Measurements from ENCODE around the gene TMEM132C. TPM values are rescaled to one million over a fixed set of nuclear protein-coding genes. Genes with fewer than 3 reads are reported as not detected.

The TMEM132C gene
- total and polyA plus RNA-seq, 2 of the 4 experiments (the other 2 are of a cell fraction): not detected

DNA sequence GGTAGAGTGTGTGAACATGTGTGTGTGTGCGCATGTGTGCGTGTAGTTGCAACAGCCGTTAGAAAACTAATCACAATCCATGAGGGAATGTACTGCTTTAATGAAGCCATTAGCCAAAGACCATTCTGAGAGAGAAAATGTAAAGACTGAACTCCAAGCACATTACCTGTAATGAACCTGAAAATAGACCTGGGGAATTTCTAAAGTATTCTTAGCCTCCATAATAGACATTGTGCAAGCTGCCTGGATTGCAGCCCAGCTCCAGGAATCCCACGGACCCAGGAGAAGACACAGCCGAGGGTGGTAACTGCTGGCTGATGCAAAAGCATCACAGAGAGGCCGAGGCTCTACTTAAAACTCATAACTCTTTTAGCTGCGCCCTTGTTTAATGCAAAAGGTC, 400.2 kb downstream of the TMEM132C start:
- H4K20me1 ChIP-seq (ENCODE audit: insufficient read depth, low read length): no peaks in the 10 kb centered on the region; the same call in 1 of the 2 replicates
- no CpG with 5 or more reads among the region's 7 CpGs for WGBS, 2 experiments (ENCODE audit: extremely low coverage in 2 of 2, insufficient read length in 1 of 2)
- no peak overlapping the region for H4K91ac ChIP-seq (ENCODE audit: insufficient read depth, low read depth, low read length)
- H3K14ac ChIP-seq (replicated peaks; ENCODE audit: low read depth, low read length): no peak overlapping the region
- BruUV-seq (replicated peaks): no TSS peak
- no peak overlapping the region for H3K4me2 ChIP-seq (ENCODE audit: low read depth, low read length)
- dilution Hi-C loops (cut with HindIII; ENCODE audit: low sequenced_read_pairs, unreplicated experiment) (no loop called here), in situ Hi-C loops (cut with MboI; ENCODE audit: low sequenced_read_pairs) (no loop called here), intact Hi-C loops (cut with micrococcal nuclease) (no loop called here)
- H3K4ac ChIP-seq (ENCODE audit: low read depth, low read length): no peak overlapping the region
- CTCF ChIA-PET: no interaction called here
- H3K56ac ChIP-seq (ENCODE audit: extremely low read depth, insufficient read depth, low read length): no peak overlapping the region
- no peak overlapping the region for H2BK20ac ChIP-seq (ENCODE audit: low read depth, low read length)
- no peak overlapping the region for H2AFZ ChIP-seq (replicated peaks; ENCODE audit: low read length, poor library complexity)
- TF ChIP-seq POLR2A (IDR thresholded peaks at IDR 0.05; ENCODE audit: low read depth, low read length) (no peak), CEBPB (IDR thresholded peaks at IDR 0.05; ENCODE audit: low read depth, low read length) (no peak), CHD1 (IDR thresholded peaks at IDR 0.05; ENCODE audit: low read depth, low read length) (no peak), RFX5 (IDR thresholded peaks at IDR 0.05; ENCODE audit: low read depth, low read length) (no peak), BHLHE40 (IDR thresholded peaks at IDR 0.05; ENCODE audit: low read depth, low read length) (no peak), MAZ (IDR thresholded peaks at IDR 0.05; ENCODE audit: borderline replicate concordance, low read depth, low read length) (no peak), SMC3 (IDR thresholded peaks at IDR 0.05; ENCODE audit: low read depth, low read length) (no peak), MAFK (IDR thresholded peaks at IDR 0.05; ENCODE audit: low read depth, low read length) (no peak), FOS (IDR thresholded peaks at IDR 0.05; ENCODE audit: low read depth, low read length) (no peak), RAD21 (IDR thresholded peaks at IDR 0.05; ENCODE audit: low read length) (no peak)
- TF ChIP-seq, protein P1, sequence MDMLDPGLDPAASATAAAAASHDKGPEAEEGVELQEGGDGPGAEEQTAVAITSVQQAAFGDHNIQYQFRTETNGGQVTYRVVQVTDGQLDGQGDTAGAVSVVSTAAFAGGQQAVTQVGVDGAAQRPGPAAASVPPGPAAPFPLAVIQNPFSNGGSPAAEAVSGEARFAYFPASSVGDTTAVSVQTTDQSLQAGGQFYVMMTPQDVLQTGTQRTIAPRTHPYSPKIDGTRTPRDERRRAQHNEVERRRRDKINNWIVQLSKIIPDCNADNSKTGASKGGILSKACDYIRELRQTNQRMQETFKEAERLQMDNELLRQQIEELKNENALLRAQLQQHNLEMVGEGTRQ (IDR thresholded peaks at IDR 0.05; ENCODE audit: low read depth, low read length): no peak
- H2AK9ac ChIP-seq (replicated peaks; ENCODE audit: low read depth, low read length, poor library complexity): no peak overlapping the region
- no peaks in the 10 kb centered on the region for H3K27me3 ChIP-seq (ENCODE audit: control insufficient read depth, insufficient read depth, low read length)
- DNase-seq (no peak), ATAC-seq (ENCODE audit: low read depth) (no peak)
- no peak overlapping the region for H2BK5ac ChIP-seq (ENCODE audit: low read depth, low read length, poor library complexity, severe bottlenecking)
- H4K8ac ChIP-seq (ENCODE audit: low read depth in 2 of 2, low read length in 2 of 2): no peak overlapping the region
- H3K9ac ChIP-seq (ENCODE audit: low read depth, low read length): no peak overlapping the region
- H3K18ac ChIP-seq (ENCODE audit: low read depth, low read length): no peak overlapping the region
- H3K27ac ChIP-seq (ENCODE audit: insufficient read depth, low read length): no peak overlapping the region
- H2BK15ac ChIP-seq (ENCODE audit: low read depth, low read length): no peak overlapping the region
- POLR2A ChIA-PET (ENCODE audit: unreplicated experiment): no interaction called here
- peaks cover 26% of the 10 kb centered on the region for H3K9me3 ChIP-seq (ENCODE audit: control insufficient read depth, insufficient read depth, low read length)
- no peaks in the 10 kb centered on the region for H3K4me1 ChIP-seq (ENCODE audit: control insufficient read depth, insufficient read depth, low read length)
- no peaks in the 10 kb centered on the region for H3K79me1 ChIP-seq (ENCODE audit: low read depth in 1 of 2, low read length in 2 of 2)
- no peaks in the 10 kb centered on the region for H3K36me3 ChIP-seq (ENCODE audit: control insufficient read depth, insufficient read depth, low read length)
- H4K5ac ChIP-seq (ENCODE audit: low read depth, low read length): no peak overlapping the region
- no peak overlapping the region for H3K4me3 ChIP-seq (ENCODE audit: insufficient read depth, low read depth, low read length)
- no peaks in the 10 kb centered on the region for H3K9me1 ChIP-seq (ENCODE audit: insufficient read depth, low read length)
- no peak overlapping the region for H3K23ac ChIP-seq (ENCODE audit: low read depth, low read length)
- H2BK120ac ChIP-seq (ENCODE audit: low read depth, low read length): no peak overlapping the region
- H2AK5ac ChIP-seq (ENCODE audit: low read depth, low read length): no peak overlapping the region

Measured in IMR-90 (cell line).